ENCODE results near the gene ADK.
"Not testable (repeated sequence)": the region's sequence is repeated elsewhere in the genome, so short reads cannot be mapped to it uniquely, and the experiment has no call there.

Gene ADK

DNA sequence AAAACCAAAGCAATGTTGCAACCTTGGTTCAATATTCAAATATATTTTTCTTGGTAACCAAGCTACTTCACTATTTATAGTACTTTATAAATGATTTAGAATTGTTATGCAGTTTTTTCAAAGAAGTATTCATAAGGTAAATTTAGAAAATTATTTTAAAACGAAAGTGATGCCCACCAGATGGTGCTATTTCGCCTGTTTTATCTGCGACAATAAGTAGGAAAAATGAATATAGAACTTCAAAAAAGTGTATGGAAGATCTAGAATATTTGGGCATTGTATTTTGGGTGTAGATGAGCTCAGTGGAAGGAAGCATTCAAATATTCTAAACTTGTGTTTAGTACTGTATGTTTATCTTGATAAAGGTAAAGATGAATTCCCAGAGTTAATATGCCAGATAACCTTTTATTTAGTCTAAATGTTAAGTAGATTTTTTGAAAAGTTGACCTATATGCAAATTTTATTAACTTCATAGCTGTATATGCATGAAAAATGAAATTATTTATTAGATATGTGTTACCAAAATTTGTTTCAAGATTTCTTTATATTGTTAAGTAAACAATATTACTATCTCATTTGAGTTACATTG, 93.2 kb downstream of the ADK start:
- DNase-seq = peak; percentile 51

DNA sequence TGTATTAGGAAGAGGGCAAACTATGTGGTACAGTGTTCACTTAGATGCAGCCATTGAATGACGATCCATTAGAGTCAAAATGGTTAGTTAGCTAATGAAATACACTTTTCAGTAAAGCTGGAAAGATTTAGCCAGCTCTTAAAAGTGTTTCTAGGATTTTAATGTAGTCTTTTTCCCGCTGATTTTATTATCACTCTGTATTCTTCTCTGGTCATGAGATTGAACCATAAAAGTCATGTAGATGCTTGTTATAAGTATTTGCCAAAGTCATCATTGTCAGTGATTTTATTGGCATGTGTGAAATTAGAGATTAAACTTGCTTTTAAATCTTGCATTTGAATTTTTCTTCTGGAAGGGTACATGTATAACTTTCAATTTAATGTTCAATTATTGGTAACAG, 93.8 kb downstream of the ADK start:
- DNase-seq = no peak

DNA sequence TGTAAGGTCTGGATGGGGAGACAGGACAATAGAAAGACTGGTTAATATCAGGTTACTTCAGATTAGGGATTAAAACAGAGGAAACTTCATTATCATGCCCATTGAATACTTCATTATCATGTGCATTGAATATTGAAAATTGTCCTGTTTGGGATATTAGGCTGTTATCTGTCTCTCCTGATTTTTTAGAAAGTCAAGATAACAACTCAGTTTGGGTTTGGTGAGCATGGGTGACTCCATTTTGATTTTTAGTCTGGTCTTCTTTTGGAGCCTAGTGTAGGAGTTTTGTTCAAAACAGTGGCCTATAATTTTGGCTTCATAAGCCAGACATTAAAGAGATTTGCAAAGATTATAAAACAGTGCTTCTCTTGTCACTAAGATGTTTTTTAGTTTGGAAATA, 95.5 kb downstream of the ADK start:
- no peak for DNase-seq

DNA sequence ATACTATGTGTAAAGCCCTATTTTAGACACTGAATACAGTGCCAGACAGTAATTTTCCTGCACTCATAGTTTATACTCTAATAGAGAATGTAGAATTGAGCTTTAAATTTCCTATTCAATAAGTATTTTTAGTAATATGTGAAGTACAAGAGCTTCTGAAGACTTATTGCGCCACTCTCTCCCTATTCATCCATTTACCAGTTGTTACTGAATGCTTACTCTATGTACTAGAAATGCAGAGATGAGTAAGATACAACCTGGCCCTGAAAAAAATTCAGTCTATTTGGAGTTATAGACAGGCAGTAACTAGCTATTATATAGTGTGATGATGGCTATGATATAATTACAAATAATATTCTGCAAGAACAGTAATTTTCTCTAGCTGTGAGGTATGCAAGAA, 98.8 kb downstream of the ADK start:
- no peak for DNase-seq

DNA sequence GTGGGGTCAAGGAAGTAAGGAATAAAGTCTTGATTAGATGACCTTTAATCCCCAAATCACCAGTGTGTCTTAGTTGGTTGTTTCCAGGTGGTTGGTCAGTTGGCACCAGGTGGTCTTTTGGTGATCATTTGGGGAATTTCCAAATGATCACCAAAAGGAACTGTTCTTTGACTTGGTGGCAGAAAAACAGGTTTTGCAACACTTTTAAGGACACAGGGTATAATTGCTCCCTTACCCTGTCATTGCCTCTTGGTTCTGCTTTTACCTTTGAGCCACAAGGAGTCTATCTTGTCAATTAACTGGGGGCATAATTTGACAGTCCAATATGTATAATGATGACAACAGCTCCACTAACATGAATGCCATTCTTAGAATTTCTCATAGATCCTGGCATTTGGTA, 104.2 kb downstream of the ADK start:
- DNase-seq = no peak

DNA sequence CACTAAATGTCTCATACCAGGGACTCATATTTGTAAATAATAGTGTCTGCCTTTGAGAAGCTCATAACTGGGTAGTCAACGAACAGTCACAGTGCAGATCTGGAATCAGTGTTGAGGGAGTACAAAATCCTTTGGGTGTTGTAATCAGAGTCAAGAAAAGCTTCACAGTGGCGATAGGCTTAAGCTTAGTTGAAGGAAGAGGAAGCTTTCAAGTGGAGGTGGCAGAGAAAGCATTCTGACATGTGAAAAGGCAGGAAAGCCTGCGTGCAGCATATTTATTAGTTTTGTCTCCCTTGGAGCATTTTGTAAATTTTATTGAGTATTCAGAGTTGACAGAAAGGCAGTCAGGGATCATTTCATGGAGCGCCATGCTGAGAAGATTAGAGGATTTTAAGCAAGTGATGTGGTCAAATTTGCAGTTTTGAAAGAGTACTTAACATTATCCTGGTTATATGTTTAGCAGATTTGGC, 104.9 kb downstream of the ADK start:
- DNase-seq = no peak

DNA sequence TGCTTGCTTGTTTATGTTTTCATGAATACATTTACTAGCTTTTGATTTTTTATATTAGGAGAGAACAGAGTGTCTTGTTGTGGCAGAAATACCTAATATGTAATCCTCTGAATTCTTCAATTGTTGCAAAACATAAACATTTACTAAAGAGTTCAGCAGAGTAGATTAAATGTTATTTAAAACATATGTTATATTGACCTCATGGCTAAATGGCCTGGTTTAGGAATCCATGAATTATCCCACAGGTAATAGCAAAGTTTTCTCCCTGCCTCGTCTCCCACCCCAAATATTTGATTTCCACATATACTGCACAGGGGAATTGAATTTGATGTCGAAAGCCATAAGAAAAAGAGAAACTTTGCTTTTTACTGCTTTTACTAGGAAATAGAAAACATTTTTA, 111.8 kb downstream of the ADK start:
- no peak for DNase-seq

DNA sequence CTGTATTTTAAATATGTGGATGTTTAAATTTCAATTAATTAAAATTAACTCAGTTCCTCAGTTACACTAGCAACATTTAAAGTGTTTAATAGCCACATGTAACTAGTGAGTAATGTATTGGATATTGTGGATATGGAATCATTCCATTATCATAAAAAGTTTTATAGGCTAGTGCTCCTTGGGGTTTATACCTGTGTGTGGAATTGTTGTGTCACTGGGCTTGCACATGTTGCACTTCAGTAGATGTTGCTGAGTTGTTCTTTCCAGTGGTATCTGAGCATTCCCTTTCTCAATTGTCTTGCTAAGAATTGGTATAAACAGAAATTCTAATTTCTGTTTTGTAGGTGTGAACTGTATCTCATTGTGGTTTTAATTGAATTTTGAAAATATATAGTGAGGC, 113.0 kb downstream of the ADK start:
- no peak for DNase-seq

DNA sequence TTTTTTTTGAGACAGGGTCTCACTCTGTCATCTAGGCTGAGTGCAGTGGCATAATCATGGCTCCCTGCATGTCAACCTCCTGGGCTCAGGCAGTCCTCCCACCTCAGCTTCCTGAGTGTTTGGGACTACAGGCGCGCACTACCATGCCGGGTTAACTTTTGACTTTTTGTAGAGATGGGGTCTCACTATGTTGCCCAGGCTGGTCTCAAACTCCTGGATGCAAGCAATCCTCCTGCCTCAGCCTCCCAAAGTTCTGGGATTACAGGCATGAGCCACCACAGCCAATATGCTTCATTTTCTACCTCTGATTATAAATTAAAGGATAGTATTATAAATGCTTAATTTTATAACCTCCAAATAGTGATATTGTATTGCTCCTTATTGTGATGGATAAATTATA, 121.3 kb downstream of the ADK start:
- DNase-seq = no peak

DNA sequence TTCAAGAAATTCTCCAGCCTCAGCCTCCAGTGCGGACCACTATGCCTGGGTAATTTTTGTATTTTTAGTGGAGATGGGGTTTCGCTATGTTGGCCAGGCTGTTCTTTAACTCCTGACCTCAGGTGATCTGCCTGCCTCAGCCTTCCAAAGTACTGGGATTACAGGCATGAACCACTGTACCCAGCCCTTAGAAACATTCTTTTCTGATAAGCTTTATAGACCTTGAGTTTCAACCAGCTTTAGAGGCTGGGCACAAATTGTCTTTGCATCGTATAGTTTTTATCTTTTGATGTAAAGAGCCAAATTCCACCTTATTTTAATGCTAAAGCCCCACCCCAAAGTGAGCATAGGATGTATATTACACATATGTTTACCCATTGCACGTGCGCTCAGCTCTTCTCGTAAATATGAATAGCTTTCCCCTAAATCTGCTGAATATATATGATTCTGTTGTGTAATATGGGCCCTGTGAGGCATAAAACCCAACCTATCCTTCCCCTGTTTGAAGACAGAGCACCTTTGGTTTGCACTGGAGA, 124.8 kb downstream of the ADK start:
- no peak for DNase-seq

DNA sequence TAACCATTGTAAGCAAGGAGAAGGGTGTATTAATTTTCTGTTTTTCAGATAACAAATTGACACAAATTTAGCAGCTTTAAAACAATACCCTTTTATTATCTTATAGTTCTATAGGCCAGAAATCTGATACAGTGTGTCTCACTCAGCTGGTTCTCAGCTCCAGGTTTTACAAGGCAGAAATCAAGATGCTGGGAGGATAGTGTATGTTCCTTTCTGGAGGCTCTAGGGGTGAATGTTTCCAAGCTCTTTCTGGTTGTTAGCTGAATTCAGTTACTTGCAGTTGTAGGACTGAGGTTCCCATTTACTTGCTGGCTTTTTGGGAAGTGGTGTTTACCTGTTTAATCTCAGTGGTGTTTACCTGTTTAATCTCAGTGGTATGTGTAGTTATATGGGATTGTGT, 125.4 kb downstream of the ADK start:
- no peak for DNase-seq

DNA sequence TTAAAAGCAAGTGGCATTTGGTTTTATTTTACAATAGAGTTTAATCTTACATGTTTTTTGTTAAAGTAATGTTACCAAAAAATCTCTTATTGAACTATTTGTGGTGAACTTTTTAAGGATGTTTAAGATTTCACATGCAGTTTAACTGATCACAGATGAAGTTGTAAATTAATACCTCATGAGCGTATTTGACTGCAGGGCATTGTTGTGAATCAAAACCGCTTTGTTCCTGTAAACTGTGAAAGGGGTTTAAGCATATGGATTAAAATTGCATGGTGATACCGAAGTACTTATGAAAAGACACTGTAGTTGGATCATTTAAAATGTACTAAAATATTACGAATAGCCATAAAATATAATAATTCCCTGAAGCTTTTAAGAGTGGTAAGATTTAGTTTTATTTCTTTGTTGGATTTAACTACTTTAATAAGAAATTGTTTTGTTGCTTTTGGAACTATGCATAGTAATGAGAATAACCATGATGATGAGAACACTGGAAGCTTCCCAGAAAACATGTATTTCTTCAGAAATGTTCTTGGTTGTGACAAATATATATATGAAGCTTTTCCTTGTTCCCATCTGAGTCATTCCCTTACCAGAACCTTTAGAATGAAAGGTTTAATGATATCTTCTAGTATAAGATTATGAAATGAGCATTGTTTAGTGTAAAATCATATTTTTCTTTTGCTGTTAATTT, 131.3 kb downstream of the ADK start:
- DNase-seq = peak; percentile 79

DNA sequence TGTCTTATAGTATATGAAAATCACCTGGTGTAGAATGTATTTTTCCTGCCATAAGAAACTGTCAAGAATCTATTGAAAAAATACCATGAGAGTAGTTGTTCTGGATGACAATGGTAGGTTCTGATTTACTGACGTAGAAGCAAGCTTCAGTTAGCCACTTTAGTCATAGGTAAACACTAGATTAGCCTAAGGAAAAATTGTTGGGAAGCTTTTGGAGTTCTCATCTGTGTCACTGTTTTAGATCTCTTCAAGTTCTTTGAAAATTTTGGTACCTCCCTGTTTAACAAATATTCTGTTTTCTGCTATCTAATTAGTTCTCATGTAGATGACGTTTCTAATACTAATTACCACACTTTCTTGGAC, 131.8 kb downstream of the ADK start:
- DNase-seq = peak; percentile 66

DNA sequence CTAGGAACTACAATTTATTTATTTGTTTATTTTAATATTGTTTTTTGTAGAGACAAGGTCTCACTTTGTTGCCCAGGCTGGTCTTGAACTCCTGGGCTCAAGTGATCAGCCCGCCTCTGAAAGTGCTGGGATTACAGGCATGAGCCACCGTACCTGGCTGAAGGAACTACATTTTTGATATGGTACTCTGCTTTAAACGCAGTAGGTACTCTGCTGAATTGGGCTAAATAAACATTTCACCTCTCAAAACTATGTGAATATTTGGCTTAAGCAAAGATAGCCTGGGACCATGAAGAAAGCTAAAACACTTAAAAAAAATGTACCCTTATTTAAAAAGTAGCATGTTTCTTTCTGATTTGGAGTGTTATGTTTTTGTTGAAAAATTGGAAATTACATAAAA, 138.2 kb downstream of the ADK start:
- no peak for DNase-seq

DNA sequence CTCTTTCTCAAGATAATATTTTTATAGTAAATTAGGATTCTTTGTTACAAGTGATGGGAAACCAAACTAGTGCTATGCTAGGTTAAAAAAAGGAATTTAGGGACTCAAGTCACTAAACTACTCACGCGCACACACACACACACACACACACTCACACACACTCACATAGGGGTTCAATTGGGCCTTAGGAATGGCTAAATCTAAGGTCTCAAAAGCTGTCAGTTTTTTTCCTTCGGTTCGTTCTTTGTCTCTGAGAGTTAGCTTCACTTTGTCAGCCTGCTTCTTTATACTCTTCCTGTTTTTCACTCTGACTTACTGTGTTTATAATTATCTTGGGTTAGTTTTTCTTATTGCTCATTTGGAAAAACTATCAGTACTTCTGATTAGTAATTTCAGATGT, 138.9 kb downstream of the ADK start:
- DNase-seq = peak; percentile 28

DNA sequence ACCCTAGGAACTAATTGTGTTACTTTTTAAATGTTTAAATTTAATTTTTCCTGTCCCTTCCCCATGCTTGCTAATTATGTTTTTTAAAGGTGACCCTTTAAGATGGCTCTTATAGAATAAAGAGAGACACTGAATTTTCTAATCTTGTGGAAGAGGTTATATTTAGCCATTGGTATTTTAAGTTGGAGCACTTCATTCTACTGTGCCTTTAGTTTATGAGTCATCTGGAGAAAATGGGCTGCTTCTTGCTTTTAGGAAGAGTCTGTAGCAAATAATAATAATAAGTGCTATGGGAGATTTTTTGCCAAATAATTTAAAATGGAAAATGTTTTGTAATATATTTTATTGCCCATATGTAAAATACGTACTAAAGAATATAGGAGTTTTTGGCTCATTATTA, 139.7 kb downstream of the ADK start:
- DNase-seq = peak; percentile 82

DNA sequence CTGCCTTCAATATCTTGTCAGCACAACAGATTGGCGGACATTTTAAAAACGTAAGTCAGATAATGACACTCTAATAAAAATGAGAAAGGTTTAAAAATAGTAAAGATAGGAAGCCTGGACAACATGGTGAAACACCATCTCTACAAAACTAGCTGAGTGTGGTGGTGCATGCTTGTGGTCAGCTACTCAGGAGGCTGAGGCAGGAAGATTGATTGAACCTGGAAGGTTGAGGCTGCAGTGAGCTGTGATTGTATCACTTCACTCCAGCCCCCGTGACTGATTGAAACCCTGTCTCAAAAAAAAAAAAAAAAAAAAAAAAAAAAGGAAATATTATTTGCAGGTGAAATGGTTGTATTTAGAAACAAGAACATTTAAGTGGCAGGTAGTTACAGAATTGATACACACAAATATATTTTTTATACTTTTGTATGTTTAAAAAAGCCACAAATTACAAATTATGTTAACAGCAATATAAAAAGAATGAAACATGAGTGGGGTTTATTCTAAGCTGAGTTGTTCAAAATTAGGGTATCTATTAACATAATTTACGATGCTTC, 141.9 kb downstream of the ADK start:
- DNase-seq = peak; percentile 89

DNA sequence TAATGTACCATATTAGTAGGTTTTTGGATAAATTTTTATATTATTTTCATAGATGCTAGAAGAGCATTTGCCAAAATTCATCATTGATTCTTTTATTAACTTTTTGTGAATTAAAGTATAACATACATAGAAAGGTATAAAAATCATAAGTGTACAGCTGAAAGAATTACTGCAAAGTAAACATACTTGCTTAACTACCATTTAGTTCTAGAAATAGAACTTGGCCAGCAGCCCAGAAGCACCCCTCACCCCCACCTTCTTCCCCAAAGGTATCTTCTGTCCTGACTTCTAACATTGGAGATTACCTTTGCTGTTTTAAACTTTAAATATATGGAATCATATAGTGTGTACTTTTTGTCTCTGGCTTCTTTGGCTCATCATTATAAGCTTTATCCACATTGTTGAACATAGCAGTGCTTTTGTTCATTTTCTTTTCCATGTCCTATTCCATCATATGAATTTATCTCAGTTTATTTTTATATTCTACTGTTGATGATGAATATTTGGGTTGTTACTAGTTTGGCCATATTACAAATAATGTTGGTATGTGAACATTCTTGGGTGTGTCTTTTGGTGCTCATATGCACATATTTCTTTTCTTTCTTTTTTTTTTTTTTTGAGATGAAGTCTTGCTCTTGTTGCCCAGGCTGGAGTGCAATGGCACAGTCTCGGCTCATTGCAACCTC, 142.8 kb downstream of the ADK start:
- peak; percentile 87 for DNase-seq

DNA sequence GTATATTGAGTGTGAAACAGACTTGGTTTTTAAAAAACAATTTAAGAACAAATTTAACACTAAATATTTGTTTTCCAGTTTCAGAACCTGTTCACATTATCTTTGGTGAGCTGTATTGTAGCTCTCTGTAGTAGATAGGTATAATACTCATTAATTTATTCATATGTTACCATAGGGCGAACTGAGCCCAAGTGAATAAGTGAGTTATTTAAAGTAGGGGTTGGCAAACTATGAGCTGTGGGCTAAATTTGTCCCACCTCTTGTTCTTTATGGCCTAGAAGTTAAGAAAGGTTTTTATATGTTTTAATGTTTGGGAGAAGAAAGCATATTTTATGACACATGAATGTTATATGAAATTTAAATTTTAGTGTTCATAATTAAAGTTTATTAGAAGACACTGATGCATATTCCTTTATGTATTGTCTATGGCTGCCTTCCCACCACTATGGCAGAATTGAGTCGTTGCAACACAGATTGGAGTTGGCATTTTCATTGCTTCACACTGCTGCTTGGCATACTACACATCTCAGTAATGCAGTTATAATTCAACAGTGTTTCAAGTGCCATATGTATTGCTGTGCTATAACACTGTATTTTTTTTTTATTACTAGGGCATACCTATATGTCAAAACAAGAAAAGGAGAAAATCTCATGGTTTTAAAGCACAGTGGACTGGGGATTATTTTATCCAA, 146.5 kb downstream of the ADK start:
- no peak for DNase-seq

DNA sequence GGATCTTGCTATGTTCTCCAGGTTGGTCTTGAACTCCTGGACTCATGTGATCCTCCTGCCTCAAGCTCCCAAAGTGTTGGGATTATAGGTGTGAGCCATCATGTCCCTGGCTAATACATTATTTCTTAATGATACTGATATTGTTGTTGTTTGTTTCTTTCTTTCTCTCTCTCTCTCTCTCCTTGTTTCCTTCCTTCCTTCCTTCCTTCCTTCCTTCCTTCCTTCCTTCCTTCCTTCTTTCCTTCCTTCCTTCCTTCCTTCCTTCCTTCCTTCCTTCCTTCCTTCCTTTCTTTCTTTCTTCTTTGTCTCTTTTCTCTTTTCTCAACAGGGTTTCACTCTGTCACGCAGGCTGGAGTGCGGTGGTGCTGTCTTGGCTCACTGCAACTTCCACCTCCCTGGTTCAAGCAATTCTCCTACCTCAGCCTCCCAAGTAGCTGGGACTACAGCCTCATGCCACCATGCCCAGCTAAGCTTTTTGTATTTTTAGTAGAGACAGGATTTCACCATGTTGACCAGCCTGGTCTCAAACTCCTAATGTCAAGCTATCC, 149.1 kb downstream of the ADK start:
- not testable (repeated sequence) for DNase-seq

DNA sequence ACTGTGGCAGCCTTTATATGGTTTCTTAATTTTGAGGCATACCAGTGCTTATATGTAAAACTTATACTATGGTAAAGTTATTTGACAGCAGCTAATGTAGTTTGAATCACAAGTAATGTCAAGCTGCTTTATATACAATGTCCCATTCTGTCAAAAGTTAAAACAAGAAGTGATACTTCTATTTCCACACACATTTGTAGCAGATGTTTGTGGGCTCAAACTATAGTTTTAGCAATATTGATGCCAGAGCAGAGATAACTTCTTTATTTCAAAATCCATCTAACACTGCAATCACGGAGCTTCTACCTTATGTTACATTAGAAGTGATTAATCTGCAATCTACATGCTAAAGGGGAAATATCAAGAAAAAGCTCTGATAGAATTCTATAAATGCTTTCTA, 149.6 kb downstream of the ADK start:
- DNase-seq = no peak

DNA sequence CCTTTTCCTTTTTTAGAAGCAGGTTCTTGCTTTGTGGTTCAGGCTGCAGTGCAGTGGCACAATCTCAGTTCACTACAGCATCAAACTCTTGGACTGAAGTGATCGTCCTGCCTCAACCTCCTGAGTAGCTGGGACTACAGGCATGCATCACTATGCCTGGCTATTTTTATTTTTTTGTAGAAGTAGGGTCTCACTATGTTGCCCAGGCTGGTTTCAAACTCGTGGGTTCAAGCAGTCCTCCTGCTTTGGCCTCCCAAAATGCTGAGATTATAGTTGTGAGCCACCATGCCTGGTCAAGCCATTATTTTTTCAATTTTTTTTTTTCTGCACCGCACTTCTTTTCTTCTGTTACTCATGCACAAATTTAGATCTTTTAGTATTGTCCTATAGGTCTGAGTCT, 154.7 kb downstream of the ADK start:
- no peak for DNase-seq
